ENCODE measurements around the gene ATRNL1. TPM values are rescaled to one million over a fixed set of nuclear protein-coding genes. Genes with fewer than 3 reads are reported as not detected.

Gene ATRNL1
- total and polyA plus RNA-seq, 4 donors = 0.40 to 26.9 (median 5.3) TPM

DNA sequence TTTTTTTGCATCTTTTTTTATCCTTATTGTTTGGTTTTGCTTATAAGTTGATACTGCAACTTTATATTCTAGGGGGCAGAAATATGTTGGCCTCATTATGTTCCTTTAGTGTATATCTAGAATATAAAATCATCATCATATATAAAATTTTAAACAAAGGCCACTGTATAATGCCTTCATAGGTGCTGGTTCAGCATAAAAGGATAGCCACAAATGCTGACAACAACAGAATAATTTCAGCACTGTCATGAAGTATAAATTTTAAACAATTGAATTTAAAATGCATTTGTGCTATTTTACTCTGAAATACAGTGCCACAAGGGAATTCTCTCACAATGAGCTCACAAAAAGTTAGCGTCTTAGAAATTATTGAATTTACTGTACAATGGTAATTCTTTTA is 285.9 kb downstream of the ATRNL1 start:
- no peak overlapping the region for H3K27ac ChIP-seq (ENCODE audit: low read depth in 1 of 2, low read length in 2 of 2)
- H3K36me3 ChIP-seq (ENCODE audit: control insufficient read depth in 4 of 4, insufficient read depth in 3 of 4, low read depth in 1 of 4, low read length in 3 of 4) = no peaks in the 10 kb centered on the region
- no peaks in the 10 kb centered on the region for H3K4me1 ChIP-seq (ENCODE audit: control insufficient read depth in 4 of 4, insufficient read depth in 4 of 4, low read length in 3 of 4)
- H3K27me3 ChIP-seq (ENCODE audit: control insufficient read depth in 4 of 4, insufficient read depth in 4 of 4, low read length in 3 of 4) = no peaks in the 10 kb centered on the region
- no peak for TF ChIP-seq HNF4A (conservative IDR thresholded peaks at IDR 0.05)
- no peak for TF ChIP-seq NR2F2 (IDR thresholded peaks at IDR 0.05)
- H3K9ac ChIP-seq (ENCODE audit: low read depth in 1 of 2, low read length in 2 of 2) = no peak overlapping the region
- 93% methylated on average over 1 of the region's 1 CpG for WGBS
- no peak for DNase-seq (ENCODE audit: low spot score)
- H3K9me3 ChIP-seq (ENCODE audit: control insufficient read depth in 4 of 4, low read length in 3 of 4) = peaks cover 0 to 1% (median 0%) of the 10 kb centered on the region in 4 donors
- H3K4me3 ChIP-seq (ENCODE audit: low read depth in 1 of 3, low read length in 3 of 3) = no peak overlapping the region

DNA sequence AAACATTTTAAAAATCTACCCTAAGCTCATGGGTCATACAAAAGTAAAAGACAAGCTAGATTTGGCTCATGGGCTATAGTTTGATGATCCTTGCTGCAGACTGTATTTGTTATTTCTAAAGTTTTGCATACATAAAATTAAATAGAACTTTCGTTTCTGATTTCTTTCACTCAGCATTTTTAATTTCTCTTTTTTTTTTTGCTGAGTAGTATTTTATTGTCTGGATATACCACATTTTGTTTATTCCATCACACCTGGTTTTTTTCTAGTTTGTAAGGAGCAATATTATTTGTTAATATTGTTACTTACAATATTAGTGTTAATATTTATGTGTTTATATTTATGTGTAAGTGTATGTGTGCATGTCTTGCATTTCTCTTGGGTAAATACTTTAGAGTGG is 291.5 kb downstream of the ATRNL1 start:
- no peak for DNase-seq (ENCODE audit: low spot score)
- Histone ChIP-seq H3K27me3 (ENCODE audit: control insufficient read depth in 4 of 4, insufficient read depth in 4 of 4, low read length in 3 of 4) (peaks cover 0 to 2% (median 0%) of the 10 kb centered on the region in 4 donors), H3K9ac (ENCODE audit: low read depth in 1 of 2, low read length in 2 of 2) (no peak overlapping the region), H3K27ac (ENCODE audit: low read depth in 1 of 2, low read length in 2 of 2) (no peak overlapping the region), H3K4me1 (ENCODE audit: control insufficient read depth in 4 of 4, insufficient read depth in 4 of 4, low read length in 3 of 4) (no peaks in the 10 kb centered on the region), H3K9me3 (ENCODE audit: control insufficient read depth in 4 of 4, low read length in 3 of 4) (no peaks in the 10 kb centered on the region), H3K4me3 (ENCODE audit: low read depth in 1 of 3, low read length in 3 of 3) (no peak overlapping the region), H3K36me3 (ENCODE audit: control insufficient read depth in 4 of 4, insufficient read depth in 3 of 4, low read depth in 1 of 4, low read length in 3 of 4) (no peaks in the 10 kb centered on the region)
- WGBS = 67% methylated on average over 1 of the region's 1 CpG
- TF ChIP-seq, protein P1, sequence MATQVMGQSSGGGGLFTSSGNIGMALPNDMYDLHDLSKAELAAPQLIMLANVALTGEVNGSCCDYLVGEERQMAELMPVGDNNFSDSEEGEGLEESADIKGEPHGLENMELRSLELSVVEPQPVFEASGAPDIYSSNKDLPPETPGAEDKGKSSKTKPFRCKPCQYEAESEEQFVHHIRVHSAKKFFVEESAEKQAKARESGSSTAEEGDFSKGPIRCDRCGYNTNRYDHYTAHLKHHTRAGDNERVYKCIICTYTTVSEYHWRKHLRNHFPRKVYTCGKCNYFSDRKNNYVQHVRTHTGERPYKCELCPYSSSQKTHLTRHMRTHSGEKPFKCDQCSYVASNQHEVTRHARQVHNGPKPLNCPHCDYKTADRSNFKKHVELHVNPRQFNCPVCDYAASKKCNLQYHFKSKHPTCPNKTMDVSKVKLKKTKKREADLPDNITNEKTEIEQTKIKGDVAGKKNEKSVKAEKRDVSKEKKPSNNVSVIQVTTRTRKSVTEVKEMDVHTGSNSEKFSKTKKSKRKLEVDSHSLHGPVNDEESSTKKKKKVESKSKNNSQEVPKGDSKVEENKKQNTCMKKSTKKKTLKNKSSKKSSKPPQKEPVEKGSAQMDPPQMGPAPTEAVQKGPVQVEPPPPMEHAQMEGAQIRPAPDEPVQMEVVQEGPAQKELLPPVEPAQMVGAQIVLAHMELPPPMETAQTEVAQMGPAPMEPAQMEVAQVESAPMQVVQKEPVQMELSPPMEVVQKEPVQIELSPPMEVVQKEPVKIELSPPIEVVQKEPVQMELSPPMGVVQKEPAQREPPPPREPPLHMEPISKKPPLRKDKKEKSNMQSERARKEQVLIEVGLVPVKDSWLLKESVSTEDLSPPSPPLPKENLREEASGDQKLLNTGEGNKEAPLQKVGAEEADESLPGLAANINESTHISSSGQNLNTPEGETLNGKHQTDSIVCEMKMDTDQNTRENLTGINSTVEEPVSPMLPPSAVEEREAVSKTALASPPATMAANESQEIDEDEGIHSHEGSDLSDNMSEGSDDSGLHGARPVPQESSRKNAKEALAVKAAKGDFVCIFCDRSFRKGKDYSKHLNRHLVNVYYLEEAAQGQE (IDR thresholded peaks at IDR 0.05) = no peak
- TF ChIP-seq, protein P2, sequence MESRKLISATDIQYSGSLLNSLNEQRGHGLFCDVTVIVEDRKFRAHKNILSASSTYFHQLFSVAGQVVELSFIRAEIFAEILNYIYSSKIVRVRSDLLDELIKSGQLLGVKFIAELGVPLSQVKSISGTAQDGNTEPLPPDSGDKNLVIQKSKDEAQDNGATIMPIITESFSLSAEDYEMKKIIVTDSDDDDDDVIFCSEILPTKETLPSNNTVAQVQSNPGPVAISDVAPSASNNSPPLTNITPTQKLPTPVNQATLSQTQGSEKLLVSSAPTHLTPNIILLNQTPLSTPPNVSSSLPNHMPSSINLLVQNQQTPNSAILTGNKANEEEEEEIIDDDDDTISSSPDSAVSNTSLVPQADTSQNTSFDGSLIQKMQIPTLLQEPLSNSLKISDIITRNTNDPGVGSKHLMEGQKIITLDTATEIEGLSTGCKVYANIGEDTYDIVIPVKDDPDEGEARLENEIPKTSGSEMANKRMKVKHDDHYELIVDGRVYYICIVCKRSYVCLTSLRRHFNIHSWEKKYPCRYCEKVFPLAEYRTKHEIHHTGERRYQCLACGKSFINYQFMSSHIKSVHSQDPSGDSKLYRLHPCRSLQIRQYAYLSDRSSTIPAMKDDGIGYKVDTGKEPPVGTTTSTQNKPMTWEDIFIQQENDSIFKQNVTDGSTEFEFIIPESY (IDR thresholded peaks at IDR 0.05) = no peak
- TF ChIP-seq SP1 (IDR thresholded peaks at IDR 0.05) (no peak), GABPA (IDR thresholded peaks at IDR 0.05 in 1 of 2, conservative IDR thresholded peaks at IDR 0.05 in 1 of 2) (no peak), EGR1 (IDR thresholded peaks at IDR 0.05; ENCODE audit: low read depth in 2 of 2) (no peak), FOXA1 (IDR thresholded peaks at IDR 0.05) (no peak), TAF1 (conservative IDR thresholded peaks at IDR 0.05) (no peak), HNF4A (conservative IDR thresholded peaks at IDR 0.05) (no peak), HNF4G (IDR thresholded peaks at IDR 0.05) (no peak), NR2F2 (IDR thresholded peaks at IDR 0.05) (no peak)

DNA sequence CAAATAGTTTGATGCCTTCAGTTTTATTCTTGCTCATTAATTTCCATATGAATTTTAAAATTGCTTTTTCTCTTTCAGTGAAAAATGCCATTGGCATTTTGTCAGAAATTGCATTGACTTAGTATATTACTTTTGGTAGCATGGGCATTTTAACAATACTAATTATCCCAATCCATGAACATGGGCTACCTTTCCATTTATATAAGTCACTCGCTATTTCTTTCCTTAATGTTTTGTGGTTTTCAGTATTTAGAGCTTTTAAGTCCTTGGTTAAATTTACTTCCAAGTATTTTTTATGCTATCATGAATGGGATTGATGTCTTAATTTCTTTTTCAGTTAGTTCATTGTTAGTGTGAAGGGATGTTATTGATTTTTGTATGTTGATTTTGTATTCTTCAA is 297.4 kb downstream of the ATRNL1 start:
- H3K9me3 ChIP-seq (ENCODE audit: control insufficient read depth in 4 of 4, low read length in 3 of 4) = peaks cover 0 to 3% (median 0%) of the 10 kb centered on the region in 4 donors
- H3K4me3 ChIP-seq (ENCODE audit: low read depth in 1 of 3, low read length in 3 of 3) = no peak overlapping the region
- DNase-seq (ENCODE audit: low spot score) = no peak
- 92% methylated on average over 1 of the region's 1 CpG for whole genome bisulfite sequencing
- H3K36me3 ChIP-seq (ENCODE audit: control insufficient read depth in 4 of 4, insufficient read depth in 3 of 4, low read depth in 1 of 4, low read length in 3 of 4) = no peaks in the 10 kb centered on the region
- TF ChIP-seq FOXA1 (IDR thresholded peaks at IDR 0.05) = no peak
- TF ChIP-seq RAD21 (IDR thresholded peaks at IDR 0.05) = no peak
- no peak for TF ChIP-seq SP1 (IDR thresholded peaks at IDR 0.05)
- TF ChIP-seq FOXA2 (IDR thresholded peaks at IDR 0.05) = no peak
- peaks cover 0 to 5% (median 0%) of the 10 kb centered on the region in 4 donors for H3K27me3 ChIP-seq (ENCODE audit: control insufficient read depth in 4 of 4, insufficient read depth in 4 of 4, low read length in 3 of 4)
- no peak overlapping the region for H3K9ac ChIP-seq (ENCODE audit: low read depth in 1 of 2, low read length in 2 of 2)
- H3K27ac ChIP-seq (ENCODE audit: low read depth in 1 of 2, low read length in 2 of 2) = no peak overlapping the region
- H3K4me1 ChIP-seq (ENCODE audit: control insufficient read depth in 4 of 4, insufficient read depth in 4 of 4, low read length in 3 of 4) = no peaks in the 10 kb centered on the region

All from liver (tissue), 9 donors.